ENCODE data around the gene CTBP2.

Gene CTBP2

DNA sequence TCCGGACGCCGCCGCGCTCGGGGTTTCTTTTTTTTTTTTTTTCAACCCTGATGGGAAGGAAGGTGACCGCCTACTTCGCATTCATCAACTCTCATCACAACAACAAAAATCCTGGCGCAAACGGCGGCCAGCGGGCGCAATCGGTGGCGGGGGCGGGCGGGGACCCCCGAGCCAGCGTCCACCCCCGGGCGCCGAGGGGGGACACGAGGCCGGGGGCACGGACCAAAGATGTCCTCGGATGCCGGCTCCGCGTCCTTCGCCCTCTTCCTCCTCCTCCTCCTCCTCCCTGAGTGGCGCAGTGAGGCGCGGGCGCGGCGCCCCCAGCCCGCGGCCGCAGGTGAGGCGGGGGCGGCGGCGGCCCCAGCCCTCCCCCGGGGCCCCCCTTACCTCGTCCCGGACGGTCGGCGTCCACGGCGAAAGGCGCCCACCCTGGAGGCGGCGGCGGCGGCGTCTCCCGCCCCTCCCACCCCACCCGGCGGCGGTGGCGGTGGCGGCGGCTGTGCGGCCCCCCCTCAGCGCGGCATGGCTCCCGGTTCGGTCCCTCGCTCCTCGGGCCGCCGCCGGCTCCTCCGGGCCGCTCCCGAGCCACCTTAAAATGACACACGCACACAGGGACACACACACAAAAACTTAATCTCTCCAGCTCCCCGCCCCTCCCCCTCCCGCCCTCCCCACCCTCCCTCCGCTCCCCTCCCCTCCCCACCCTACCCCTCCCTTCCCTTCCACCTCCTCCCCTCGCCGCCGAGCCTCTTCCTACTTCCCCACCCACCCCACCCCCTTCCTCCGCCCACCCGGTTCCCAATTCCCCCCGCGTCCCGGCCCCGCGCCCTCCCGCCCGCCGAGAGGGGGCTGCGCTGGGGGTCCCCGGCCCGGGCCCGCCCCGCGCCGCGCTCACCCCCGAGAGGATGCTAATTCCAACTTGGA, at the start of gene CTBP2:
Gene CTBP2 (minus strand): TSS at position 632 of the 924 bp plus-strand sequence.
- no peak for DNase-seq

DNA sequence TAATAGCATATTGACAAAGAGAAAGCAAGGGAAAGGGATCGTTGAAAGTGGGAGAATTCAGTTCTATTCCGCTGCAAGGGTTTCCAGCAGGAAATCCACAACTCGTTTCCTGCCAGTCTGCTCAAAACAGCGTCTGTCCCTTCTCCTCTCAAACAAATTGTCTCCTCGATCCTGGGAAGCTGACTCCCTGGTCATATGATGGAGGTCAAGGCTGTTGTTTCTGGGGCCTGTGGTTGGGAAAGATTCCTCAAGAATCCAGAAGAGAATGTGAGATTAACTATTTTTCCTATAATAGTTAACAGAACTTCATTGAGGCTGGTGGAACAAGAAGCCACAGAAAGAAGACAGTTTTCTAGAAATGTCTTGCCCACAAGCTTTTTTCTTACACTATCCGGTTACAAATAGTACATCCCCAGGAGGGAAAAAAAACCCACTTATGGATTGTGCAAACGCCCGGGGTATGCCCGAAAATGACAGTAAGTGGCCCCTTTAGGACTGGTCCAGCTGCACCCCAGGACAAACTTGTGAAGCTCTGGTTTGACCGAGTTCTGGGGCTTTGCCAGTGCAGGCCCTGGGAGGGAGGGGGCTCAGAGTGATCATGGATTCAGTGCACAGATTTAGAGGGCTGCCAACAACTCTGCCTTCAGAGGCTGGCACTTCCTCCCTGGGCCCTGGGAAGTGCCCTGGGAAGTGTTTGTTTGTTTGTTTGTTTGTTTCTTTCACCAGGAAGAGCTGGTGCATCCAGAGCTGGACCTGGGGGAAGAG, 49.4 kb upstream of the CTBP2 start:
- no peak for DNase-seq

DNA sequence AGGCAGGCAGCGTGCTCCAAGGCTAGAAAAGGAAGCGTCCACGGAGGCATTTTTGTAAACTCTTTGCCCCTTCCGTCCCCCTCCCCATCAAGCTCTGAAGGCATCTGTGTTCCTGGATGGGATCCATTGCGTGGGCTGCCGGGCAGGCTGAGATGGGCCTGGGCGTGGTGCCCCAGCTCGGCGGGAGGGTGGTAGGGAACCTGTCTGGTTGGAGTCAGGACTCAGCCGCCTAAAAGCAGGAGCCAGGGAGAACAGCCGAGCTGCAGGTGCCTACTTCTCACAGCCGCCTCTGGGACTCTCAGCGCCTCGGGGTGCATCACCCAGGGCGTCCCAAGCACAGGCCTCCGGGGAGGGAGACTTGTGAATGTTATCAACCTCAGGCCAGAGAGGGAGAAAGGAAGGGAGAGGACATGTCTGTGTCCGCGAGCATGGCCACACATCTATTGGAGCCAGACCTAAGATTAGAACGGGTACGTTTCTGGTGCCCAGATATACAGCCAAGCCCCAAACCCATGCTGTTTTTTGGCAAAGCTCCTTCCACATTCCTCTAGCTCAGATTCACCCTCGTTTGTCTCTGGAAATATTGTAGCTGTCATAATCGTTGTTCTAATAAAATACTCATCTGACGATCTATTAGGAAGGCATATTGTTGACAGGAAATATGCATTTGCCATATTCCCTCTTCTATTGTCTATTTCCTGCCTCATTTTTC, 48.6 kb upstream of the CTBP2 start:
- no peak for DNase-seq

DNA sequence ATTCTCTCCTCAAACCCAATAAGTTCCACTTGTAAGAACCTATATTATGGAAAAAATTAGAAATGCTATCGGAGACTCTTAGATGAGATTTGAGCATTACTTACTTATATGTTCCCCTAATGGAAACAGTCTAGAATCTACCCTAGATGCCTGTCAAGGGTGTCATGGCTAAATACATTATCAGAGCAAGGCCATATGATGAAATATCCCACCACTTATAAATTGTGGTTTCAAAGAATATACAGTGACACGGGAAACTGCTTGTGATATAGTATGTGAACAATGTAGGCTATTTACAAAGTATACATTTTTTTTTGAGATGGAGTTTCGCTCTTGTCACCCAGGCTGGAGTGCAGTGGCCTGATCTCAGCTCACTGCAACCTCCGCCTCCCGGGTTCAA, 46.3 kb upstream of the CTBP2 start:
- DNase-seq, result no peak

DNA sequence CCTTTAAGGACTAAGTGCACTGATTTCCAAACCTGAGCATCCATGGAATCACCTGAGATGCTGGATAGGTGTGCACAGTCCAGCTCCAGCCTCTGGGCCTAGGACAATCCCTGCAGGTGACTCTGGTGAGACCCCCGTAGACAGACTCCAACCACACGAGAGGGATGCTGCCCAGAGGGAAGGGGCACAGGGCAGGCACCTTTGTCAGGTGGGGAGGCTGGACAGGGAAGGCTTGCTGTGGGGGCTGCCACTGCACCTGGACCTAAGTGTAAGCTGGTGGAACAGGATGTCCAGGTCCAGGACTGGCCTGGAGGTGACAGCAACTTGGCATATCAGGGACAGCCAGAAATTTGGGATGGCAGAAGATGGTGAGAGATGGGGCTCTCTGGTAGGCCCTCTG, 45.1 kb upstream of the CTBP2 start:
- no peak for DNase-seq

DNA sequence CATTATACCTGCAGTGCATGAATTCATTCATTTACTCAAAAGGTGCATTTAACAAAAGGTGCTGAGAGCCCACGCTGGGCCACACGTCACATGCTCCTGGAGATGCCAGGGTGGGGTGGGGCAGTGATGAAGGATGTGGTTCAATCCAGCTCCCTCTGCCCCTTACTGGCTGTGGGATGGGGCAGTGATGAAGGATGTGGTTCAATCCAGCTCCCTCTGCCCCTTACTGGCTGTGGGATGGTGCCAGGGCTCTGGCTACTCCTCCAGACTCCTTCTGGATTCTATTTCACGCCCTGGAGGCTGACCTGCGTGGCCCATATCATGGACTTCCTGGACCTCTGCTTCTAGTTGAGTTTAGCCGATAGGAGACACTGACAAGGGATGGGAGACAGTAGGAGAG, 44.0 kb upstream of the CTBP2 start:
- no peak for DNase-seq

DNA sequence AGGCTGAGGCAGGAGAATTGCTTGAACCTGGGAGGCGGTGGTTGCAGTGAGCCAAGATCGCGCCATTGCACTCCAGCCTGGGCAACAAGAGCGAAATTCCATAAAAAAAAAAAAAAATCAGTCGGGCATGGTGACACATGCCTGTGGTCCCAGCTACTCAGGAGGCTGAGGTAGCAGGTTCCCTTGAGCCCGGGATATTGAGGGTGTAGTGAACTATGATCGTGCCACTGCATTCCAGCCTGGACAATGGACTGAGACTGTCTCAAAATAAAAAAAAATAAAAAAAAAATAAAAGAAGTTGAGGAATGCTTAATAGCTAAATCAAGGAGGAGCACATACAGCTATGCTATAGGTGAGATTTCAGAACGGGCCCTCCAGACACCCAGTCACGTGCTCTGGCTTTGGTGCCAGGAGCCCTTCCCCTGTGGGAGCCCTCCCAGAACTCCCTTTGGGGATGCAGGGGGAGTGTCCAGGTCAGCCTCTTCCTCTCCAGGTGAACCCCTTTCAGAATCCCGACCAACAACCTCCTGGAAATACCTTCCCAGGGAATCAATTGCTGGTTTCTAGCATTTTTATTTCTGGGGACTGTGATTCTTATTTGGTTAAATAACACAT, 42.9 kb upstream of the CTBP2 start:
- DNase-seq, result no peak

DNA sequence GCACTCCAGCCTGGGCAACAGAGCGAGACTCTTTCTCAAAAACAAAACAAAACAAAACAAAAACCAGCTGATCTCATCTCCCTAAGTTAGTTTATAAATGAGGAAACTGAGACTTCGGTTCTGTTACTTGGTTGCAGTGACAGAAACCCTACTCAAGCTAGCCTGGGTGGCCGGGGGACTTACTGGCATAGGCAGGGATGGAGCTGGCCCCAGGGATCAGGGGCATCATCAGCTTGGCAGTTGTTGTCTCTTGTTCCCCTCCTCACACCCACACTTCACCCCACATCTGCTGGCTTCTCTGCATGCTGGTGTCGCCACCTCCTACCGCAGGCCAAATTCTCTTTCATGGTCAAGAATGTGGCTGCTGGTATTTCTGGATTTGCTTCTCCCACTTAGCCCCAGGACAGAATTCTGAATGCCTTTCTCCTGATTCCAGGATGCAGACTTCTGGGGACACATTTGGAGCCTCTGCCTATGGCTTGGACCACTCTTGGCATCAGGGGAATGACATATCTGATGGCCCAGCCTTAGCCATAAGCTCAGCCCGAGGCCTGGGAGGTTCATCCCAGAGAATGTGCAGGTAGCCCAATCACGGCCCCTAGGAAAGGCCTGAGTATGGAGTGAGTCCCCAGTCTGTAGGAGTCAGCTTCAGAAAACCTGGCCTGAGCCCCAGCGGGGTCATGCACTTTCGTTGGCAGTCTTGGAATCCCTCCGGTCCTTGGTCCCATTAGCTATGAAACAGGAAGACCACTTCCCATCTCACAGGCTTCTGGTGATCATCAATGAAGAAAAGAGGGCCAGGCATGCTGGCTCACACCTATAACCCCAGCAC, 41.6 kb upstream of the CTBP2 start:
- no peak for DNase-seq

DNA sequence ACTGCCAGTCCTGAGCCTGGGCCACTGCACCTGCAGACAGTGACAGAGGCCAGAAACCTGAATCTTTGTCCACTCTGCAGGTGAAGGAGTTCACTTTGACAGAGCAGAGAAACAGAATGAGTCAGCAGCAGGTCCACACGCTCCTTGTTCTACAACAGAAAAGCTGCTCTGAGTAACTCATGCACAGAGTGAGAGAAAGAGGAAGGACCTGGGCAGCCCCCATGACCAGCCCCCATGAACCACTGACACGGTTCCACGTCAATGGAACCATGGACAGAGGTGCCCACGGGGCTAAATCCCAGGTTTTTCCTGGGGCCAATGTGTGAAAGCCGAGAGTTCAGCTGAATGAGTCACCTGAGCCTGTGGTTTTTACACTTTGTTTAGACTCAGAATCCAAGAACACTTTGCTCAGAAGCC, 40.8 kb upstream of the CTBP2 start:
- no peak for DNase-seq

DNA sequence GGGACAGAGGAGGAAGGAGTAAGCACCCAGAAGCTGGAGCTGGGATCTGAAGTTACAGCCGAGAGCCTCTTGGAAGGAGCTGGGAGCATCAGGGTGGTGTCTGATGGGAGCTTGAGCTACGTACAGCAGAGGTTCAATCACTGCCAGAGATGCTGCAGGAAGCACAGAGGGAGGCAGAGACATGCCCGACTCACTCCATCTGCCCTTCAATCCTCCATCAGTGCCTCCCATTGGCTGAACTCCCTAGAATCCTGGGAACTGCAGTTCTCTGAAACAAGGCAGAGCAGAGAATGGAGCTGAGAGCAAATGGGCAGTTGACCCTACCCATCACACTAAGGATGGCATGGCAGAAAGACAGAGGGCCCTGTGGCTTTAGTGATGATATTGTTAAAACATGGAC, 40.0 kb upstream of the CTBP2 start:
- DNase-seq, result no peak

DNA sequence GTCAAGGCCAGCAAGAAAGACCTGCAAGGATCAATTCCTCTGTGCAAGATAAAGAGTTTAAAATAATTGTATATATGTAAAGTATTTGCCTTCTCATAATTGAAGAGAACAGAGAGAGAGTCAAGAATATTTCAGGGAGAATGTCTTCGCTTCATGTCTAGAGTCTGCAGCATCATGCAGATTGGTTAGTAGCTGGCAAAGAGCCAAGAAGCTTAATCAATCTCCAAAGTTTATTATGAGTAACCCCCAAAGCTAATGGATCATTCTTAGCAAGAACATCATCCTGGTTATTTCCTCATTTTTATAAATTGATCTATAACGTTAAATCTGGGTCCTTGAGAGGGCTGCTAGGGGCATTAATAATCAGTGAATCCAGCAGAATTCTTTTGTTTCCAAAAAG, 38.9 kb upstream of the CTBP2 start:
- DNase-seq, result no peak

DNA sequence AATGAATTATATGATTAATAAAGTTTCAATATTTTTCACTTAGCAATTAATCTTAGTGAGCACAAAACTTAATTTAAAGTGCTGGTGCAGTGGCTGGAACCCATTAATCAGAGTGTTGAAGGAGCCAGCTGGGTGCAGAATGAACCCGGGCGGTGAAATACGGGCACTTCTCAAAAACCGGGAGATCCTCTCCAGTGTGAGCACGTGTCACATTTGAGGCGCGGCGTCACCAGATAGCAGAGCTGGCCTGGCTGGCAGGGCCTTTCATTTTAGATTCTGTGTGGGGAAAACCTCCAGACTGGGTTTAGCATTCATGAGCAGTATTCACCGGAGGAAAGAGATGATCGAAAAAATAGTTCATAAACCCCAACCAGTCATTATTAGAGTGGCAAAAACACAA, 34.5 kb upstream of the CTBP2 start:
- DNase-seq, result no peak

DNA sequence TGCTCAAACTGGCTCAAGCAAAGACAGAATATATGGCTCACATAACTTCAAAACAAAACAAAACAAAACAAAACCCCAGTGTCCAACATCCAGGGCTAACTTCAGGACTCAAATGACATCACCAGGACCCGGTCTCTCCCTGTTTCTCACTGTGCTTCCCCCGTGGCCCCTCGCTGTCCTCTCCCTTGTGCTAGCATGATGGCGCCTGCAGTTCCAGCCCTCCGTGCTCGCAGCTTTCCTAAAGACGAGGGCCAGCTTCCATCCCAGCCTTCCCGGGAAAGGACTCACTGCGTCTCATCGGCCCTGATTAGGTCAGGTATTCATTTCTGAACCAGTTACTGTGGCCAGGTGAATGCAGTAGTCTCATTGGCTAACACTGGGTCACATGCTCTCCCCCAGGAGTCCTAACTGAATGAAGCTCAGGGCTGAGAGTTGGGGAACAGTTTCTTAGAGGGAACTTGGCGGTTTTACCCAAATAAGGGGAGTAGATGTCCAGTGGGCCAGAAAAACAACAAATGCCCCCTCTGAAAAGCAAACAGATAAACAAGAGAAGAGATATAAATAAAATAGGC, 33.0 kb upstream of the CTBP2 start:
- DNase-seq, result no peak

DNA sequence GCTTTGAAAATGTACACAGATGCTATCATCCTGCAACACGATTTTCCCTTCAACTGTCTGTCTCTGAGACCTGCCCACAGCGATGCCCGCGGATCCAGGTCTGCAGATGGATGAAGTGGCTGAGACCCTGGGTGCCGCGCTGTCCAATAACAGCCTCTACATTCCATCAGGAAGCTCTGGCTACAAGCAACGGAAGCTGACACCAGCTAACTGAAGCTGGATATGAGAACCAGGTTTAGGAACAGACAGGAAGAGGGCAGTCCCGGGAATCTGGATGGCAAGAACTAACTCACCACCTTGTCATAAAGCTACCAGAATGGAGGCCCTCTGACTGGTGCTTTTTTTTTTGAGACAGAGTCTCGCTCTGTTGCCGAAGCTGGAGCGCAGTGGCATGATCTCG, 32.3 kb upstream of the CTBP2 start:
- no peak for DNase-seq

DNA sequence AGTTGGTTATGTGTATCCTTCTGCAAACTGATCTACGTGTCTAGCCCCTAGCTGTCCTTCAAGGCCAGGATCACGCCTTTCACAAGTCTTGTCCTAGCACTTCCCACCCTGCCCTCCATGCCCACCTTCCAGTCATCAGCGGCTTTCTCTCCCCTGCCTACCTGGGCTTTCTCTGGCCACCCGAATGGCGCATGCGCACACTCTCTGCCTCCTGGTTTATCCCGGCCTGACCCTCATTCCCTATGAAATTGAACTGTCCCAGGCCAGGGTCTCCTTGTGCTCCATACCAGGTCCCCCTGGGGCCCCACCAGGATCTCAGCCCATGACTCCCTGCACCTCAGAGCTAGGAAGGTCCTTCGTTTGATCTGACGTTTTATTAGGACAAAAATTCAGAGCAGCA, 31.6 kb upstream of the CTBP2 start:
- DNase-seq, result no peak

DNA sequence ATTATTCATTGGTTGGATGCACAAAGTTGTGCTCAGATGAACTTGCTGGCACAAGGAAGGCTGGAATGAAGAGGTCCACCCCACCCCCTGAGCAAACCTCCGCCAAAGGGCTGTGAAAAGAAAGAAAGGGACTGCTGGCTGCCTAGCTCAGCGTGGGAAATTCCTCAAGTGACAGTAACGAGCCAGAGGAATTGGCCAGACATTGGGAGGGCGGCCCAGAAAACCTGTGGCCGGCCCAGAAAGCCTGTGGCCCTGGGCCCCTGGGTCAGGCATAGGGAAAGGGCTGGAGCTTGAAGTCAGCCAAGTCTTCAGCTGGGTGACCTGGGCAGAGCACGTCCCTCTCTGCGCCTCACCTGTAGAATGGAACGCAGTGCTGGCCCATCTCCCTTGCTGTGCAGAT, 30.6 kb upstream of the CTBP2 start:
- no peak for DNase-seq

DNA sequence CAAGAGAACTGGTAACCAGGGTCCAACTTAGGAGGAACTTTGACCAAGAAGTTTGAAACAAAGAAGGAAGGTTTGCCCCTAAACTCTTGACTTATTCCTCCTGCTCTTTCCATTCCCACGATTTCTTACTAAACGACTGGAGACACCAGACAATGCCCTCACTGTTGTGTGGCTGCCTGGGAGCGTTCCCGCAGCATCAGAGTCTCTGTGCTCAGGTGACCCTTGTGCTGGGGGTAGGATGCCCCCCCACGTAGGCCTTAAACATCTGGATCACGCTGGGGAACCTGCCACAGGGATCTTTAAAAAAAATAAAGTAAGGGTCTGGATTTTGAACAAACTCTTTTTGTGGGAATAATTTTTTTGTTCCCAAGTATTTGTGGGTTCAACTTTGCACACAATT, 30.1 kb upstream of the CTBP2 start:
- DNase-seq, result no peak

DNA sequence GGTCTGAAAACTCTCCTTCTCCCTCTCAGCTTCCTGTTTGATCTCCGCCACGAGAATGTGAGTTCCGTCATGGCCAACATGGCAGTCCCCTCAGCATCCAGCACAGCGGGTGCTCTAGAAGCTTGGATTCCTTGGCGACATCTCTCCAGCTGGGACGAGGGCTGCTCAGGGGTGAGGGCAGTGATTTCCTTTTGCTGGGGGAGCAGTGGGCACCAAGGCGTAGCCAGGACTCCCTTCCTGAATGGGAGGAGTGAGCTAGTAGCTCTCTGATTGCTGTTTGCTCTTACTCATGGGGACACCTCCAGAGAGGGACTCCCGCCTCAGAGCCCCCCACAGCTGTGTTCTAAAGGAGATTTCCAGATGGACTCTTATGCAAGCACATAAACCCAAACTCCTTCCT, 28.8 kb upstream of the CTBP2 start:
- no peak for DNase-seq

DNA sequence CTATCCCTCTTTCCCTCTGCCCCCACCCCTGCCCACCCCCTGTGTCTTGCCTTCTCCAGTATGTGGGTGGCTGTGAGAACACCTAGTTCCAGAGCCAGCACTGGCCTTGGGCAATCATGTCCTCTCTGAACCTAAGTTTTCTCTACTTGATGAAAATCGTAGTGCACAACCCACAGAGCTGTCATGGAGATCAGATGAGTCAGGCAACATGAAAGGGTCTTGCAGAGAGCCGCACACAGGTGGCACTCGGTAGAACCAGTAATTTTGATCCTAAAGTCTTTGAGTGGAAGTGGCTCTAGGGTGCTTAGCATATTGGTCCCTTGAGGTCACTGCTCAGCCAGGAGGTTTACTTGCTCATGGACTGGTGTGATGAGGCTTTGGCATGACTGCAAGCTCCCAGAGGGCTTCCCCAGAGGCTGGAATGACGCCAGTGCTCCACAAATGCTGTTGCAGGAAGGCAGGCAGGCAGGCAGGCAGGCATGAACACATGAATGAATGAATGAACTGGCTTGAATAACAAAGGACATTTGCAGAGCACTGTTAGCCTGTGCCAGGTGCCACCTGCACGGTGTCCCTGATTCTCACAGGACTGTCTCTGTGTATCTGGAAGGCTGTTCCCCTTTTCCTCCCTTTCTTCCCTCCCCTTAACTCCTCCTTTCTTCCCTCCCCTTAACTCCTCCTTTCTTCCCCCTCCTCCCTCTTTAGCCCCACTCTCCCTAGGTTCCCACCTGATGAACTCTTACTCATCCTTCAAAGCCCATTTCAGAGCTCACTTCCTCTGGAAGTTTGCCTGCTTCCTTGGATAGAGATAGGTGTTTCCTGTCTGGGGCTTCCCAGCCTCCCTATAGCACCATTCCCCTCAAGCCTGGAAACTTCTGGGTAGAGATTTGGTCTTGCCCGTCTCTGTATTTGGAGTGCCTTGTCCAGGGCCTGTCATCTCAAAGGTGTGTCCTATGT, 27.2 kb upstream of the CTBP2 start:
- no peak for DNase-seq

DNA sequence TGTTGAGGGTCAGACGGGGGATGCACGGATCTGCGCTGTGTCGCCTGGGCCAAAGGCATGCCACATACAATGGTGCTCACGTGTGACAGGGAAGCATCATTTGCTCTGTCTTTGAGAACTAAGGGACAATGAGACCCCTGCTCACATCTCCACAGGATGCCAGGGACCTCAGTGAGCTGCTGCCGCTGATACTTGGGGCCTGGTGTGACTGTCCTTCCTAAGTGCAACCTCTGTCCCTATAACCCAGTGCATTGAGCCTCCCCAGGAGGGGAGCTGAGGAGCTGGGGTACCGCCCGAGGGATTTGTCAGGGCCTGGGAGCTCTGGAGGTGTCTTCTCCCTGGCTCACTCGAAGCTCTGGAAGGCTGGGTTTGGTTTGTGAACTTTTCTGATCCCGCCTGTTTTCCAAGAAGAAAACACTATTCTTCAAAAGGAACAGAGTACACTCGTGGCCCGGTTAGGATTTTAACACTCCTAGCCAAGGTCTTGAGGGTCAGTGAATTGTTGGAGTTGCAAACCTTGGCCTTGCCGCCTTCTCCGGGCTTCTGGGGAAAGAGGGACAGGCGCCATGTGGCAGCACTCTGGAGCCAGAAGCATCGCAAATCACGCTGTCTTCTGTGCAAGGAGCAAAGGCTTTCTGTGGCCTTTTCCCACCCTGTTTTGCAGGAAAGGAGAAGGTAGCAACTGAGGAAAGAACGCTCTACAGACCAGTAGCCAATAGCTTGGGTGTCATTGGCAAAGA, 26.2 kb upstream of the CTBP2 start:
- DNase-seq, result no peak
